Retinal pigment epithelial cell (primary cell): ENCODE results near the gene ZNF580.

ENCODE experiments used
- DNase-seq: peaks from one replicate; pipeline ENCODE4 v3.0.0-alpha.2; 2010; ENCODE audit warnings: low read depth
- H3K4me3 ChIP-seq: 2 replicates; pipeline ENCODE4 v1.5.1; 2011; ENCODE audit warnings: mild to moderate bottlenecking, low read length, control low read depth, moderate library complexity
- TF ChIP-seq, protein P1 (sequence below): conservative IDR thresholded peaks from 2 replicates; pipeline ENCODE4 v1.5.1; 2011; ENCODE audit warnings: low read depth, low read length, control low read depth, inconsistent platforms

The ZNF580 gene

DNA sequence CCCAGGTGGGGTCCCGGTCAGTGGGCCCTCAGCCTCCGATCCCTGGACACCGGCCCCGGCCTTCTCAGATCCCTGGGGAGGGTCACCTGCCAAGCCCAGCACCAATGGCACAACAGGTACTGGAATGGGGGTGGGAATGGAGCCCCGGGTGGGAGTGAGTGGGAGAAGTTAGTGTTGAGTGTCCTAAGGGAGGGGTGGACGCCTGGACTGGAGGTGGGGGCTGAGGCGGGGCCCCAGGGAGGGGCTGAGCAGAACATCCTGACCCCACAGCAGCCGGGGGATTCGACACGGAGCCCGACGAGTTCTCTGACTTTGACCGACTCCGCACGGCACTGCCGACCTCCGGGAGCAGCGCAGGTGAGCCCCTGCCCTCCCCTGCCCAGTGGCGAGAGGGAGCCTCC lies 51.9 kb downstream of the ZNF580 start:
- TF ChIP-seq, protein P1, sequence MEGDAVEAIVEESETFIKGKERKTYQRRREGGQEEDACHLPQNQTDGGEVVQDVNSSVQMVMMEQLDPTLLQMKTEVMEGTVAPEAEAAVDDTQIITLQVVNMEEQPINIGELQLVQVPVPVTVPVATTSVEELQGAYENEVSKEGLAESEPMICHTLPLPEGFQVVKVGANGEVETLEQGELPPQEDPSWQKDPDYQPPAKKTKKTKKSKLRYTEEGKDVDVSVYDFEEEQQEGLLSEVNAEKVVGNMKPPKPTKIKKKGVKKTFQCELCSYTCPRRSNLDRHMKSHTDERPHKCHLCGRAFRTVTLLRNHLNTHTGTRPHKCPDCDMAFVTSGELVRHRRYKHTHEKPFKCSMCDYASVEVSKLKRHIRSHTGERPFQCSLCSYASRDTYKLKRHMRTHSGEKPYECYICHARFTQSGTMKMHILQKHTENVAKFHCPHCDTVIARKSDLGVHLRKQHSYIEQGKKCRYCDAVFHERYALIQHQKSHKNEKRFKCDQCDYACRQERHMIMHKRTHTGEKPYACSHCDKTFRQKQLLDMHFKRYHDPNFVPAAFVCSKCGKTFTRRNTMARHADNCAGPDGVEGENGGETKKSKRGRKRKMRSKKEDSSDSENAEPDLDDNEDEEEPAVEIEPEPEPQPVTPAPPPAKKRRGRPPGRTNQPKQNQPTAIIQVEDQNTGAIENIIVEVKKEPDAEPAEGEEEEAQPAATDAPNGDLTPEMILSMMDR: no peak

More for the DNA sequence above, 51.9 kb downstream of the ZNF580 start:
- no peak for DNase-seq
- no peak overlapping the region for H3K4me3 ChIP-seq
